Lower lobe of right lung (tissue), 2 donors: ENCODE results near the gene GRK7. TPM values are rescaled to one million over a fixed set of nuclear protein-coding genes. Genes with fewer than 3 reads are reported as not detected.
"Not testable (repeated sequence)": the region's sequence is repeated elsewhere in the genome, so short reads cannot be mapped to it uniquely, and the experiment has no call there.

Source experiments
- ATAC-seq, 2 donors: fragments of 200-7000 bp; cut with Tn5 transposase; one replicate each; pipeline ENCODE4 v1.9.1; 2020 to 2022; ENCODE audit warnings: mild to moderate bottlenecking in 2 of 2, moderate library complexity in 2 of 2
- DNase-seq: peaks from one replicate; pipeline ENCODE4 v3.0.0-alpha.2; 2020
- H3K27ac ChIP-seq: fragments of 200-600 bp; one replicate; pipeline ENCODE4 v1.8.0; 2022
- H3K27me3 ChIP-seq: fragments of 200-600 bp; one replicate; pipeline ENCODE4 v1.8.0; 2022; ENCODE audit warnings: low read depth
- H3K36me3 ChIP-seq: fragments of 200-600 bp; one replicate; pipeline ENCODE4 v1.8.0; 2022; ENCODE audit warnings: mild to moderate bottlenecking
- H3K4me1 ChIP-seq: fragments of 200-600 bp; one replicate; pipeline ENCODE4 v1.8.0; 2022
- H3K4me3 ChIP-seq: fragments of 200-600 bp; one replicate; pipeline ENCODE4 v1.8.0; 2022; ENCODE audit warnings: mild to moderate bottlenecking
- H3K9me3 ChIP-seq: fragments of 200-600 bp; one replicate; pipeline ENCODE4 v1.8.0; 2022
- intact Hi-C: fragments of 100-400 bp; cut with DNase I; formaldehyde crosslinking; loops from one replicate; pipeline ENCODE4 v1.11.0; 2022
- total RNA-seq: library from RNA; stranded (reverse); fragmentation: NEBNext Ultra II Directional; extraction: Animal tissue kit (Norgen Biotek cat#: 25700); gene quantifications from one replicate; pipeline ENCODE4 v1.2.1, GENCODE V29; 2021
- TF ChIP-seq, protein P1 (sequence below): fragments of 200-600 bp; IDR thresholded peaks from one replicate; pipeline ENCODE4 v1.8.0; 2022; ENCODE audit warnings: antibody characterized with exemption, mild to moderate bottlenecking
- donor health status: DM: no; HTN: yes; CAD: no; lungs with severe emphysema.

The GRK7 gene
- total RNA-seq, 1 donor from 2014 or later: not detected

DNA sequence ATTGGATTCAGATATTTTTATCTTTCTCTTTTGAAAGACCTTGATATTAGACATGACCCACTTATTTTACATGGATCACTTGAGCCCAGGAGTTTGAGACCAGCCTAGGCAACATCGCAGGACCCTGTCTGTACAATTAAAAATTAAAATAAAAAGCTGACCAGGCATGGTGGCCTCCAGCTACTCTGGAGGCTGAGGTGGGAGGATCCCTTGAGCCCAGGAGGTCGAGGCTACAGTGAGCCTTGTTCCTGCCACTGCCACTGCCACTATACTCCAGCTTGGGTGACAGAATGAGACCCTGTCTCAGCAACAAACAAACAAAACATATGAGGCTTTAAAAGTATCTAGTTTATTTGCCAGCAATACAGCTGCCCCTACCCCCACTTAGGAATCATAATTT is 23.5 kb upstream of the GRK7 start:
- H3K4me1 ChIP-seq: peaks cover 51% of the 10 kb centered on the region
- peak overlapping the region; percentile 78 for H3K4me3 ChIP-seq
- intact Hi-C loops: no loop called here
- H3K9me3 ChIP-seq: no peaks in the 10 kb centered on the region
- peak overlapping the region; percentile 95 for H3K27ac ChIP-seq
- TF ChIP-seq, protein P1, sequence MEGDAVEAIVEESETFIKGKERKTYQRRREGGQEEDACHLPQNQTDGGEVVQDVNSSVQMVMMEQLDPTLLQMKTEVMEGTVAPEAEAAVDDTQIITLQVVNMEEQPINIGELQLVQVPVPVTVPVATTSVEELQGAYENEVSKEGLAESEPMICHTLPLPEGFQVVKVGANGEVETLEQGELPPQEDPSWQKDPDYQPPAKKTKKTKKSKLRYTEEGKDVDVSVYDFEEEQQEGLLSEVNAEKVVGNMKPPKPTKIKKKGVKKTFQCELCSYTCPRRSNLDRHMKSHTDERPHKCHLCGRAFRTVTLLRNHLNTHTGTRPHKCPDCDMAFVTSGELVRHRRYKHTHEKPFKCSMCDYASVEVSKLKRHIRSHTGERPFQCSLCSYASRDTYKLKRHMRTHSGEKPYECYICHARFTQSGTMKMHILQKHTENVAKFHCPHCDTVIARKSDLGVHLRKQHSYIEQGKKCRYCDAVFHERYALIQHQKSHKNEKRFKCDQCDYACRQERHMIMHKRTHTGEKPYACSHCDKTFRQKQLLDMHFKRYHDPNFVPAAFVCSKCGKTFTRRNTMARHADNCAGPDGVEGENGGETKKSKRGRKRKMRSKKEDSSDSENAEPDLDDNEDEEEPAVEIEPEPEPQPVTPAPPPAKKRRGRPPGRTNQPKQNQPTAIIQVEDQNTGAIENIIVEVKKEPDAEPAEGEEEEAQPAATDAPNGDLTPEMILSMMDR: no peak
- H3K27me3 ChIP-seq: no peaks in the 10 kb centered on the region
- DNase-seq: no peak
- H3K36me3 ChIP-seq: peaks cover 16% of the 10 kb centered on the region
- no peak for ATAC-seq

DNA sequence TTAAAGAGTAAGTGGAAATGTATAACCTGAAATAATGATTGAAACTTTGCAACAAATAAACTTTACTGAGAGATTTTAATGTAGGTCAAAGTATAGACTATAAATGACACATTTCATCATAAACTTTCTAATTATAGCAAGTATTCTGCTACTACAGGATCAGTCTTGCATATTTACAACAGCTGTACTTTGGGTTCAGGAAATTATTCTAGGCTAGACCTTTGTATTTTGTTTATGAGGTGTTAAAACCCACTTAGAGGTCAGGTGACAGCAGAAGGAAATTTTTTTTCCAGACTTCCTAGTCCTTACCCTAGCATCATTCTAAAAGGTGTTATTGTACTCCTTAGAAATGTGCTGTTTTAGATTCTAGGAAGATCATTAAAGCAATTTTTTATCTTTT is 22.9 kb upstream of the GRK7 start:
- Histone ChIP-seq H3K27me3 (no peaks in the 10 kb centered on the region), H3K4me1 (peaks cover 51% of the 10 kb centered on the region), H3K36me3 (peaks cover 22% of the 10 kb centered on the region), H3K9me3 (no peaks in the 10 kb centered on the region), H3K27ac (no peak overlapping the region), H3K4me3 (peak overlapping the region; percentile 78)
- intact Hi-C loops: no loop called here
- no peak for DNase-seq
- ATAC-seq: no peak
- TF ChIP-seq, protein P1: no peak

DNA sequence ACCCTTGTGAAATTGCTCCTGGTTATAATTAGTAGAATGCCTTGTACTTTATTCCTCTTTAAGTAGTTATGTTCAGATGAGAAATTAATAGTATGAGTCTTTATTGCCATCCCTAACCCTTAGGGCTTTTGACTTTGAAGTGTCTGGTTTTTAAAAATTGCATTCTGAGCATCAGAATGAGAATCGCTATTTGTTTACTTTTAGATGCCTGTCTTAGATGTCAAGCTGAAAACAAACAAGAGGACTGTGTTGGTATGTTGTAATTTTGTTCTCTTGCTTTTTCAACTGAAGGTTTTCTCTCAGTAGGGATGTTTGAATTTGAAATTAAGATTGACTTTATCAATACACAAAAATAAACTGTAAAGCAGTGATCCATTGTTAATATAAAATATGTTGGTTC is 19.9 kb upstream of the GRK7 start:
- DNase-seq (no peak), ATAC-seq (no peak)
- H3K27me3 ChIP-seq: no peaks in the 10 kb centered on the region
- TF ChIP-seq, protein P1: no peak
- peaks cover 44% of the 10 kb centered on the region for H3K4me1 ChIP-seq
- no peak overlapping the region for H3K27ac ChIP-seq
- H3K9me3 ChIP-seq: no peaks in the 10 kb centered on the region
- H3K36me3 ChIP-seq: peaks cover 51% of the 10 kb centered on the region
- H3K4me3 ChIP-seq: no peak overlapping the region
- intact Hi-C loops: no loop called here

DNA sequence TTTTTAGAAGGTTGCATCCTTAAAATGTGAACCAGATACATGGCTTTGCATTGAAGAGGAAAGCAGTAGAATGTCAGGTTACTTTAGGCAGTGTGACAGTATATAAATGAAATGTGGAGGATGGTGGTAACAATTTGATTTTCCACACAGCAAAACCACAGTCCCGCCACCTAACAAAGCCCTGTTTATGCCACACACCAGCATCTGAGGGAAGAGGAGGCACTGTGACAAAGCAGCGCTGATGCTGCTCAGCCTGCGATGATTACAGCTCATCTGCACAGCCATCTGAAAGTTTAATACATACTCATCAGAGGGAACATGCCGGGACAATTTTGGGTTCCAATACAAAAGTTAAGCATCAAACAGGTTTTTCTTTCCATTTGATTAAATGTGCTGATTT is 16.2 kb upstream of the GRK7 start:
- Histone ChIP-seq H3K27me3 (no peaks in the 10 kb centered on the region), H3K27ac (no peak overlapping the region), H3K36me3 (peaks cover 73% of the 10 kb centered on the region), H3K9me3 (no peaks in the 10 kb centered on the region), H3K4me3 (no peak overlapping the region), H3K4me1 (peaks cover 19% of the 10 kb centered on the region)
- TF ChIP-seq, protein P1: no peak
- intact Hi-C loops: no loop called here
- ATAC-seq (no peak), DNase-seq (no peak)

DNA sequence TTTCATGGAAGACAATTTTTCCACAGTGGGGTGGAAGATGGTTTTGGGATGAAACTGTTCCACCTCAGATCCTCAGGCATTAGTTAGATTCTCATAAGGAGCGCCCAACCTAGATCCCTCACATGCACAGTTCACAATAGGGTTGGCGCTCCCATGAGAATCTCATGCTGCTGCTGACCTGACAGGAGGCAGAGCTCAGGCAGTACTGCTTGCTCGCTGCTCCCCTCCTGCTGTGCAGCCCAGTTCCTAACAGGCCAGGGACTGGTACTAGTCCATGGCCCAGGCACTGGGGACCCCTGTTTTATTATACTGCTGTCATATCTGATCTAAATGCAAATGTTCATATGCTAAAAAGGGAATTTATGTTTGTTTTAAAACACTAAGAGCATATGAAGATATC is 9.8 kb upstream of the GRK7 start:
- TF ChIP-seq, protein P1: no peak
- intact Hi-C loops: no loop called here
- Histone ChIP-seq H3K36me3 (peaks cover 22% of the 10 kb centered on the region), H3K27me3 (no peaks in the 10 kb centered on the region), H3K9me3 (no peaks in the 10 kb centered on the region), H3K4me3 (no peak overlapping the region), H3K27ac (no peak overlapping the region), H3K4me1 (no peaks in the 10 kb centered on the region)
- DNase-seq: no peak
- no peak for ATAC-seq

DNA sequence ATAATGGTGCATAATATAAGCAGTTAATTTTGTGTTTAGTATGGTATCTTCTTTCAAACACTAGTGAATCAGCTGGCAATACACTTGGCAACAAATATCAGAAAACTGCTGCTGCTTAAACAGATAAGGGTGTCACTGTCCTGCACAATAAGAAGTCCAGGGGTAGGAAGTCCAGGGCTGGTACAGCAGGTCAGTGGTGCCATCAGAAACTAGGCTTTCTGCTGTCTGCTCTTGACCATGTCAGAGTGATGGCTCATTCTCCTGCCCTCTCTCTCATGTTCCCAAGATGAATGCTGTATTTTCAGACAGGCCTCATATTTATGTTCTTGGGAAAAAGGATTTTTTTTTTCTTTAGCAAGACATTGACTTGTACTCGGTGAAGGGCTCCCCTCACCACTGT is 9.2 kb upstream of the GRK7 start:
- Histone ChIP-seq H3K27ac (no peak overlapping the region), H3K36me3 (peaks cover 17% of the 10 kb centered on the region), H3K4me1 (no peaks in the 10 kb centered on the region), H3K27me3 (no peaks in the 10 kb centered on the region), H3K9me3 (no peaks in the 10 kb centered on the region), H3K4me3 (no peak overlapping the region)
- TF ChIP-seq, protein P1: no peak
- DNase-seq: no peak
- intact Hi-C loops: no loop called here
- ATAC-seq: no peak

DNA sequence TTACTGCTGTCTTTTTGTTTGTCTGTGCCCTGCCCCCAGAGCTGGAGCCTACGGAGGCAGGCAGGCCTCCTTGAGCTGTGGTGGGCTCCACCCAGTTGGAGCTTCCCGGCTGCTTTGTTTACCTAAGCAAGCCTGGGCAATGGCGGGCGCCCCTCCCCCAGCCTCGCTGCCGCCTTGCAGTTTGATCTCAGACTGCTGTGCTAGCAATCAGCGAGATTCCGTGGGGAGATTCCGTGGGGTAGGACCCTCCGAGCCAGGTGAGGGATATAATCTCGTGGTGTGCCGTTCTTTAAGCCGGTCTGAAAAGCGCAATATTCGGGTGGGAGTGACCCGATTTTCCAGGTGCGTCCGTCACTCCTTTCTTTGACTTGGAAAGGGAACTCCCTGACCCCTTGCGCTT is 656 bp upstream of the GRK7 start:
- not testable (repeated sequence) for H3K4me3 ChIP-seq, ATAC-seq, H3K4me1 ChIP-seq

More for the DNA sequence above, 656 bp upstream of the GRK7 start:
- H3K27me3 ChIP-seq, H3K9me3 ChIP-seq, H3K27ac ChIP-seq, DNase-seq, H3K36me3 ChIP-seq, intact Hi-C loops: not testable (repeated sequence)
